Measurements from ENCODE around the gene OR52A1. TPM values are rescaled to one million over a fixed set of nuclear protein-coding genes. Genes with fewer than 3 reads are reported as not detected.
"Not testable (repeated sequence)": the region's sequence is repeated elsewhere in the genome, so short reads cannot be mapped to it uniquely, and the experiment has no call there.

The OR52A1 gene
- total RNA-seq (2014; rRNA removed; shearing (Covaris generic); ENCODE audit: low replicate concordance) = not detected in 2 replicates

DNA sequence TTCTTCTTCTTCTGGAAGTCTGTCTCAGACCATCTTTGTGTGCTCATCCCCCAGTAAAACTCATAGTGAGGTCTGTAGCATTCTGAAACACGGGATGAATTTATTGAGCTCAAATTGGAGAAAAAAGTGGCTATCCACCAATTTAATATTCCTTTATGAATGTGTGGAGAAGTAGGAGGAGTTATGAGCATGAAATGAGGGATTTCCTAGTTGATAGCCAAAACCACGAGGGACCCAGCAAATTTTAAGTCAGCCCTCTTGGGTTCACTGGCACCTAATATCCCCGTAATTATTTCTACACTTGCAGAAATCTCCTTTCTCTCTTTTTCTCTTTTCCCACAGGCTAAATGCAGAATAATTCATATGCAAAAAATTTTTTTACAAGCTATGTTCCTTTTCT is at the start of gene OR52A1:
Gene OR52A1, minus strand, starts transcription at position 101 of the 400 bp plus-strand sequence. CDS start 2,388 bp downstream, outside the sequence.
- DNase-seq (ENCODE audit: low read depth) = no peak
- in situ Hi-C loops (cut with HindIII; ENCODE audit: low pct_unique_long_range_greater_than_20kb, low sequenced_read_pairs) = no loop called here

DNA sequence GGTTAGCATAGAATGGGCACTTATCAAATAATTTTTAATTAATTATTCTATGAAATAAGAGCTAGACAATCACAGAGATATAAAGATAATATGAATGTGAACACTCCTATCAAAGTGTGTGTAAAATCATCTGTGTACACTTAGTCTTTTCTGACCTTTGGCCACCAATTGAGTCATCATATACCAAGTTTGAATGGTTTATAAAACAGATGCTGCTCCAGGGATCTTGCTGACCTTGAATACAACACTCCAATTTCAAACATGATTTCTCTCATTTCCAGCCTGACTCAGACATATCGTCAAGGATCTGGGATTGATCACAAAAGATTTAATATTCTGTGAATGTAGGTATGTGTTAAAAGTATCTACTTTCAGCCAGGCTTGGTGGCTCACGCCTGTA is 48.8 kb upstream of the OR52A1 start:
- in situ Hi-C loops (cut with HindIII; ENCODE audit: low pct_unique_long_range_greater_than_20kb, low sequenced_read_pairs) = no loop called here
- no peak for DNase-seq (ENCODE audit: low read depth)

DNA sequence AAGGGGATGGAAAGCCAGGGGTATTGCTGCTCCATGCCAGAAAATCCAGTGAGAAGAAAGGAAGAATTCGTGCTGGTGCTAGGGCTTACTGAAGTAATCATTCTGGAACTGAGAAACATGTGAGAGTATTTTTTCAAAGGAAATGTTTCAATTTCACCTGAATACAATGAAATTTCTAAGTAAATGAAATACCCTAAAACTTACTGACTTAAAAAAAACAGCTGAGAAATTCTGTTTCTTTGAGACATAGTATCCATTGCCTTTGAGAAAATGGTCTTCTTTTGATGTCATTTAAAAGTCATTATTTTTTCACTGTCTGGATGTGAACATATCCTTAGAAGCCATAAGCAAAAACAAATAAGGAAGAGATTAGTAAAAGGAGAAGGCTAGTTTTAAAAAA is 46.0 kb upstream of the OR52A1 start, which contains the start of gene OR51V1:
Gene OR51V1, minus strand, starts transcription at position 101 of the 400 bp plus-strand sequence. Its CDS starts 0 bp downstream, at position 101.
- in situ Hi-C loops (cut with HindIII; ENCODE audit: low pct_unique_long_range_greater_than_20kb, low sequenced_read_pairs) = no loop called here
- no peak for DNase-seq (ENCODE audit: low read depth)

DNA sequence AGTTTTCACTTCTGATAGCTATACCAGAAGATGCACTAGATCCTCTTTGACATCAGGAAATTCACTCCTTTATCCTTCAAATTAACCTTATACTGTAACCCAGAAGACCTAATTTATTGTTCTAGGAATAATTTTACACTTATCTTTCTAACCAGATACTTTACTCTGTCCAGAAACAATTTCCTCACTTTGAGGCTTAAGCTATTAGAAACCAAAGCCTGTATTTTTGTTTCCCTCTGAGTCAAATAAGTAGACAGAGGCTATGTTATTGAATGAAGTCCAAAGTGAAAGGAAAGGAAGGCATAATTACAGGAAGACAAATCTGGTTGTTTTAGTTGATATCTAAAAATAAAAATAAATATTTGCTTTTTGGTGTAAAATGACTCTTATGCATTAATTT is 43.7 kb upstream of the OR52A1 start:
- in situ Hi-C loops (cut with HindIII; ENCODE audit: low pct_unique_long_range_greater_than_20kb, low sequenced_read_pairs) = no loop called here
- DNase-seq (ENCODE audit: low read depth) = no peak

DNA sequence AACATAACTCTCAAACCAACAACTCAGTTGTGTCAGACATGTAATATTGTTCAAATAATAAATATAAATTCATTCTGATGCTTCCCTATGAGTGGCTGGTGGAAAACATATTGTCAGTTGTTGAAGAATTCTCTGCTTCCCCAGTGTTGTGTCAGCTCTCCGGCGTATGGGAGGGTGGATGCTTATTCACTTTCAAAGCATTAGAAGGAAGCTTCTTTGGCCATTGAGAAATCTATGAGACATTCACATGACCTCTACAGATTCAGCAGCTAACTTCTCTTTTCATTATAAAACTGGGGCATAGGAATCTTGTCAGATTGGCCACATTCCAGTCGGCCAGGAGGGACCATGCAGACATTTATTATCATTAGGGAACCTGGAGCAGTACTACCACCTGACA is 43.0 kb upstream of the OR52A1 start:
- no peak for DNase-seq (ENCODE audit: low read depth)
- in situ Hi-C loops (cut with HindIII; ENCODE audit: low pct_unique_long_range_greater_than_20kb, low sequenced_read_pairs) = no loop called here

DNA sequence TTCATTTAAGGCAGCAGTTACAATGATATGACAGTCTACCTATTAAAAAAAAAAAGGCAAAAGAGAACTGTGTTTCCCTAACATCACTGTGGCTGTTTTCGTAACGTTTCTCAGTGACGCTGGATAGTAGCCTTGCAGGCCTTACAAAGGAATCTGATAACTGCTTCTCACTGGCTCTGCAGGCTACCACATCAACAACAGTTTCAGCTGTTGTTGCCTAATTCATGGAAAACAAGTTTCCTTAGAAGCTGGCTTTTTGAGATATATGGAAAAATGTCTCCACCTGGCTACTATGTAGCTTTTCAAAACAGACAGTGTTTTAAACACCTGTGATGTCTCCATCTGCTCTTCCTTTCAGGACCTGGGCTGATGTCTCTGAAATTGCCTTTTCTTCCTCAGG is 42.2 kb upstream of the OR52A1 start:
- in situ Hi-C loops (cut with HindIII; ENCODE audit: low pct_unique_long_range_greater_than_20kb, low sequenced_read_pairs) = no loop called here
- DNase-seq (ENCODE audit: low read depth) = no peak

DNA sequence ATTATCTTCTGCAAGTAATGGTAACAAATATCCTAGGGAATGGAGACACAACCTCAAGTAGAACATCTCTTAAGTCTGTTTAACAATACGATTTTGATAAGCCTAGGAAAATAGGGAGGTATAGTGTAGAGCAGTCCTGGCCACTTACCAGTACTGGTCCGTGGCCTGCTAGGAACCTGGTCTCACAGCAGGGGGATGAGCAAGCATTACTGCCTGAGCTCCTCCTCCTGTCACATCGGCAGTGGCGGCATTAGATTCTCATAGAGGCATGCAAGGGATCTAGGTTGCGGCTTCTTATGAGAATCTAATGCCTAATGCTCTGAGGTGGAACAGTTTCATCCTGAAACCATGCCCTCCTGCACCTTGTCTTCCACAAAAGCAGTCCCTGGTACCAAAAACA is 41.5 kb upstream of the OR52A1 start:
- in situ Hi-C loops (cut with HindIII; ENCODE audit: low pct_unique_long_range_greater_than_20kb, low sequenced_read_pairs) = no loop called here
- no peak for DNase-seq (ENCODE audit: low read depth)

DNA sequence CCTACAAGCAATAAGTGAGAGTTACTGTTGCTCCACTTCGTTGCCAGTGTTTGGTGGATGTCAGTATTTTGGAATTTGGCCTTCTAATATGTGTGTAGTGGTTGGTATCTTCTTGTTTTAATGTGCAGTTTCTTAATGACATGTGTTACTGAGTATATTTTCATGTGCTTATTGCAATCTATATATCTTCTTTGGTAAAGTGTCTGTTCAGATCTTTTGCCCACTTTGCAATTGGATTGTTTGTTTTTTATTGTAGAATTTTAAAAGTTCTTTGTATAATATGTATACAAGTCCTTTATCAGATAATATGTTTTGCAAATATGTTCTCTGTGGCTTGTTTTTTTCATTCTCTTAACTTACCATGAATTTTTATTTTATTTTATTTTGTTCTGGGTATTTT is 38.2 kb upstream of the OR52A1 start:
- in situ Hi-C loops (cut with HindIII; ENCODE audit: low pct_unique_long_range_greater_than_20kb, low sequenced_read_pairs) = no loop called here
- no peak for DNase-seq (ENCODE audit: low read depth)

DNA sequence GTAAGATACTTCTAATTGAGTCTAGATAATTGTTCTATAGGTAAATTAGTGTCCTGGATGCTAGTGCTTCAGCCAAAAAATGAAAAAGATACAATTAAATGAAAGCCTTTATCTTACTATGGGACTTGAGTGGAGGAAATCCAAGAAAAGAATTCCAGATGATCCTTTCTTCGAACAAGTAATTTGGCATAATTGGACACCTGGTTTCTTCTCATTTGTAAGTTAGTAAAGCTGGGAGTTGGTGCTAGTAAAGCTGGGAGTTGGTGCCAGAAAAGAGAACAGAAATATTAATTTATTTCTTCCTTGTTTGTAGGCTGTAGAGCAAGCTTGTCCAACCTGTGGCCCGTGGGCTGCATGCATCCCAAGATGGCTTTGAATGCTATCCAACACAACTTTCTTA is 33.6 kb upstream of the OR52A1 start:
- in situ Hi-C loops (cut with HindIII; ENCODE audit: low pct_unique_long_range_greater_than_20kb, low sequenced_read_pairs) = no loop called here
- no peak for DNase-seq (ENCODE audit: low read depth)

DNA sequence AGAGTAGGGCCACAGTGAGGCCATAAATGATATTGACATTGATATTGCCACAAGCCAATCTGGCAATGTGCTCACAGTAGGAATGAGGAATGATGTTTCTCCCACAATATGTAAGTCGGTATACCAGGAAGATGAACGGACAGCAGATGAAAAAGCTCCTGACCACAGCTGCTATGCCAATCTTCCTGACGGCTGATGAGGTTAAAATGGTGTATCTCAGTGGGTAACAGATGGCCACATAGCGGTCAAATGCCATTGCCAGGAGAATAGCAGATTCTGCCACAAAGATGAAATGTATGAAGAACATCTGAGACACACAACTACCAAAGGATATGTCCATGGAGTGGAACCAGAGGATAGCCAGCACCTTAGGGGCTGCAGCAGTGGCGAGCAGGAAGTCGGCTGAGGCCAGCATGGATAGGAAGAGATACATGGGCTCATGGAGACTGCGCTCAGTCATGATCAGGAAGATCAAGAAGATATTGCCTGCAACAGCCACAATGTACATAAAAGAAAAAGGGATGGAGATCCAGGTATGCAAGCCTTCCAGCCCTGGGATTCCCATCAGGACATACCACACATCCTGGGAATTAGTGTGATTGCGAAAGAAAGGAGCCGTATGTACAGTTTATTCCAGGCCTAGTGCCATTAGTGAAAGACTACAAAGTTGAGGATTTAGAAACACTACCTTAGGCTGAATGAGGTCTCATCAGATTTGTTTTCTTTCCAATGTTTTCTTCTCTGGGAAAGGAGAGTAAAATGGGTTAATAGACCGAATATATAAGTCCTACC is 23.7 kb upstream of the OR52A1 start:
- no peak for DNase-seq (ENCODE audit: low read depth)
- in situ Hi-C loops (cut with HindIII; ENCODE audit: low pct_unique_long_range_greater_than_20kb, low sequenced_read_pairs) = no loop called here

DNA sequence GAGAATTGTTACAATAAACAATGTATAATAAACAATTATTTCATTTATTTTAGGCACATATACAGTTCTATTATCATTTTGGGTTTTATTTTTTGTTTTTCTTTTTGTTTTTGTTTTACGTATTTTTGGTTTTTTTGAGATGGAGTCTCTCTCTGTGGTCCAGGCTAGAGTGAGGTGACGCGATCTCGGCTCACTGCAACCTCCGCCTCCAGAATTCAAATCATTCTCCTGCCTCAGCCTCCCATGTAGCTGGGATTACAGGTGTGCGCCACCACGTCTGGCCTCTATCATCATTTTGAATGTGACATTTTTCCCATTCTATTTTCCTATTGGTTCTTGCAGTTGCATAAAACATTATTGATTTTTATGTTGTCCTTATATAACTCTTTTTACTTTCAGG is 20.4 kb upstream of the OR52A1 start:
- DNase-seq (ENCODE audit: low read depth) = no peak
- in situ Hi-C loops (cut with HindIII; ENCODE audit: low pct_unique_long_range_greater_than_20kb, low sequenced_read_pairs) = no loop called here

DNA sequence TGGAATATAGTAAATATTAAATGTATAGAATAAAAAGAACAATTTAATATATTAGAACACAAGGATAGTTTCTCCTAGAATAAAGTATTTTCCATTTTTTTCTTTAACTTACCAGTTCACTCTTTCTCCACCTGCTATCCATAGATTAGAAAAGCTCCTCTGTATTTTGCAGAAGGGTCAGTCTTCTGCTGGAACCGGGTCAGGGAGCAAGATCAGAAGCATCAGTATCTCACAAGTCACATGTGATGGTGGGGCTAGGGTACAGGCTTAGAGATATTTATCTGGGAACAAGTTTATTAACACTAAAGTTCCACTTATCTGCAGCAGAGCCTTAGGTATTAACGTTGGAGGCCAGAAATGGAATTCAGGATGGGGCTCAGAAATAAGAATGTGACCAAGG is 17.3 kb upstream of the OR52A1 start:
- in situ Hi-C loops (cut with HindIII; ENCODE audit: low pct_unique_long_range_greater_than_20kb, low sequenced_read_pairs) = no loop called here
- DNase-seq (ENCODE audit: low read depth) = no peak

DNA sequence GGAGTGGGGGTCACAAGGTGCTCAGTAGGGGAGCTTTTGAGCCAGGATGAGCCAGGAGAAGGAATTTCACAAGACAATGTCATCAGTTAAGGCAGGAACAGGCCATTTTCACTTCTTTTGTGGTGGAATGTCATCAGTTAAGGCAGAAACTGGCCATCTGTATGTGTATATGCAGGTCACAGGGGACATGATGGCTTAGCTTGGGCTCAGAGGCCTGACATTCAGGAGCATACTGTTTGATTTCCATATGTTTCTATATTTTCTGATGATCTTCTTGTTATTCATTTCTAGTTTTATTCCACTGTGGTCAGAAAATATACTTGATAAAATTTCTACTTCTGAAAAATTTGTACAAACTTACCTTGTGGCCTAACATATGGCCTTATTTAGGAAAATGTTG is 11.3 kb upstream of the OR52A1 start:
- in situ Hi-C loops (cut with HindIII; ENCODE audit: low pct_unique_long_range_greater_than_20kb, low sequenced_read_pairs); DNase-seq (ENCODE audit: low read depth): not testable (repeated sequence)

DNA sequence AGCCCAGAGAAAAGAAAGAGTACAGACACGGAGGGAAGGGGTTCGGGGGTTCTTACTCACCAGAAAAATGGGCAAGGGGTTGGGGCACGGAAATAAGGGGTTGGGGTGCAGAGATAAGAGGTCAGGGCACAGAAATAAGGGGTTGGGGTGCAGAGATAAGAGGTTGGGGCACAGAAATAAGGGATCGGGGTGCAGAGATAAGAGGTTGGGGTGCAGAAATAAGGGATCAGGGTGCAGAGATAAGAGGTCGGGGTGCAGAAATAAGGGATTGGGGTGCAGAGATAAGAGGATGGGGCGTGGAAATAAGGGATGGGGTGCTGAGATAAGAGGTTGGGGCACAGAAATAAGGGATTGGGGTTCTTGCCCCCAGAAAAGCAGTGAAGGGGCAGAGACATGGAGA is 10.2 kb upstream of the OR52A1 start:
- in situ Hi-C loops (cut with HindIII; ENCODE audit: low pct_unique_long_range_greater_than_20kb, low sequenced_read_pairs) = not testable (repeated sequence)

DNA sequence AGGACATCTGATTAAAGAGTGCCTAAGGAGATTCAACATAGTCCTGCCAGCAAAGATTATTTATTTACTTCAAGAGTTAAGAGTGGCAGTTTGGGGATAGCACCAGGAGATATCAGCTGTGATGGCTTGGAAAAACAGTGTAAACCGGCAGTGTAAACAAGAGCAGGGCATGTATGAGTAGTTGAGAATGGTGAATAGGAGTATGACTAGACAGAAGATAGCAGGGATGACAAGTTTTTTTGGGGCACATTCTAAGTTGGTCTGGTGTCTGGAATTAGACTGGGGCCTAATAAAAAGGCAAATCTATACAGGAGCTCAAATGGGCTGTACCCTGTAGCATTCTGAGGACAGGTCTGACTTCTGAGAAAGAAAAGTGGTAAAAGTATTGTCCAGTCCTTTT is 6.5 kb upstream of the OR52A1 start:
- in situ Hi-C loops (cut with HindIII; ENCODE audit: low pct_unique_long_range_greater_than_20kb, low sequenced_read_pairs); DNase-seq (ENCODE audit: low read depth): not testable (repeated sequence)

More for the DNA sequence above, 10.2 kb upstream of the OR52A1 start:
- DNase-seq (ENCODE audit: low read depth) = not testable (repeated sequence)

DNA sequence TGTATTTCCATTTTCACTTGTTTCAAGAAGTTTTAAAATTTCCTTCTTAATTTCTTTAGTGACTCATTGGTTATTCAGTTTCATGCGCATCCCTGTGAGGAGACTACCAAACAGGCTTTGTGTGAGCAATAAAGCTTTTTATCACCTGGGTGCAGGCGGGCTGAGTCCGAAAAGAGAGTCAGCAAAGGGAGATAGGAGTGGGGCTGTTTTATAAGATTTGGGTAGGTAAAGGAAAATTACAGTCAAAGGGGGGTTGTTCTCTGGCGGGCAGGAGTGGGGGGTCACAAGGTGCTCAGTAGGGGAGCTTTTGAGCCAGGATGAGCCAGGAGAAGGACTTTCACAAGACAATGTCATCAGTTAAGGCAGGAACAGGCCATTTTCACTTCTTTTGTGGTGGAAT is 5.7 kb upstream of the OR52A1 start:
- in situ Hi-C loops (cut with HindIII; ENCODE audit: low pct_unique_long_range_greater_than_20kb, low sequenced_read_pairs); DNase-seq (ENCODE audit: low read depth): not testable (repeated sequence)

DNA sequence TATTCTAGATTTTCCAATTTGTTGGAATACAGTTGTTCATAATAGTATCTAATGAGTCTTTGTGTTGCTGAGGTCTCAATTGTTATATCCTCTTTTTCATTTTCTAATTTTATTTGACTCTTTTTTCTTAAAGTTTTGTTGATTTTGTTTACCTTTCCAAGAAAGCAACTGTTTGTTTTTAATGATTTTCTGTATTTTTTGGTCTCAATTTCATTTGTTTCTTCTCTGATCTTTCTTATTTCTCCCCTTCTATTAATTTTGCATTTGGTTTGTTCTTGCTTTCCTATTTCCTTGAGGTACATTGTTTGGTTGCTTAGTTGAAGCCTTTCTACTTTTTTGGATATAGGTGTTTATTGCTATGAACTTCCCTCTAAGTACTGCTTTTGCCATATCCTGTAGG is 5.2 kb upstream of the OR52A1 start:
- DNase-seq (ENCODE audit: low read depth) = no peak
- in situ Hi-C loops (cut with HindIII; ENCODE audit: low pct_unique_long_range_greater_than_20kb, low sequenced_read_pairs) = no loop called here

DNA sequence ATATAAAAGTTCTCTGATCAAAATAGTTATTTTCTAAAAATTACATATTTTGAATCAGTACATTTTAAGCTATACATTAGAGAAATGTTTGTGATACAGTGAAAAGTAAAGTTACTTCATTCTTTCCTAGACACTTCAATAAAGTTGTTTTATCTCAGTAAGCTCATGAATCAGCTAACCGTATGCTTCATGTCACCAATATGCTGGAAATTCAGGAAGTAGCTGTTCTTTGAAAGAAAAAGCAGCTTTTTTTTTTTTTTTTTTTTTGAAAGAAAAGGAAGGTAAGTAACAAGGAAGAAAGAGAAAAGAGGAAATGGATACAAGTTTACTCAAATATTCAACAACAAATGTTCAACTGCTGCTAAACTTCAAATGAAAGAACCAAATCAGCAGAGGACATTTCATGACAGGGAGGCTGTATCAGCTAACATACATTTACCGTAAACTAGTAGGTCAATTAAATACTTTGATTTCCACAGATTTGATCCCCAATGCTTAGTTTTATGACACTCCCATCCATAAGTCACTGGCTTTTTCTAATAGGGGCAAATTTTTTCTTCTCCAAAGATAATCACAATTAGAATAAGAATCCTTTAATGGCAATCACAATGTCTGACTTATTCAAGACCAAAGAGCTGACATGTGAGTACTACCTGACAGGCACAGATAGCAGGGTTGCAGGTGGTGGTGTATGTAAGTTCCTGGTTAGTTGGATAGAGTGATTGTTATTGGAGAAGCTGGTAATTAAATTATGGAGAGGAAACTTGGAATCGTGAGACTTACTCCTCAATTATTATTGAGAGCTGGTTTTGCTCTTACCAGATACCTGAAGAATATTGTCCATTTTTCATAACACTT is 754 bp downstream of the OR52A1 start:
- no peak for DNase-seq (ENCODE audit: low read depth)
- in situ Hi-C loops (cut with HindIII; ENCODE audit: low pct_unique_long_range_greater_than_20kb, low sequenced_read_pairs) = no loop called here

DNA sequence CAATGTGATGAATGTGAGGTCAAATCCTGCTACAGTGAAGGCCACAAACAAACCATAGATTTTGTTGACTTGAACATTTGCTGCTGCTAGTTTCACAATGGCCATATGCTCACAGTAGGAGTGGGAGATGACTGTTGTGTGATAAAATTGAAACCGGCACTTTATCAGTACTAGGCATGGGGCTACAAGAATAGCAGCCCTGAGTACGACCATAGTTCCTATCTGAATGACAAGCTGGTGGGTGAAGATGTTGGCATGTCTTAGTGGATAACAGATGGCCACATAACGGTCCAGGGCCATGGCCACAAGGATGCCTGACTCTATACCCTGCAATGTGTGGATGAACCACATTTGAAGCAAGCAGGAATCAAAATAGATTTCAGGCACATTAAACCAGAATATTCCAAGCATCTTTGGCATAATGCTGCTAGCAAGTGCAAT is 2.8 kb downstream of the OR52A1 start:
- DNase-seq (ENCODE audit: low read depth) = no peak
- in situ Hi-C loops (cut with HindIII; ENCODE audit: low pct_unique_long_range_greater_than_20kb, low sequenced_read_pairs) = no loop called here
